GM12874 (cell line): Measurements from ENCODE around the gene EMC10.

ENCODE experiments used
- CTCF ChIP-seq: IDR thresholded peaks from 2 replicates; pipeline ENCODE4 v1.5.1; 2011; ENCODE audit warnings: low read depth, mild to moderate bottlenecking, control low read depth, low read length, moderate library complexity; ENCODE audit not compliant: insufficient read depth

EMC10 gene

GRCh38 chr19:50501568-50502475, 25.5 kb downstream of the EMC10 start:
- no peak for TF ChIP-seq CTCF

GRCh38 chr19:50505856-50506611, 29.7 kb downstream of the EMC10 start:
- no peak for TF ChIP-seq CTCF

GRCh38 chr19:50506700-50507099, 30.4 kb downstream of the EMC10 start:
- no peak for TF ChIP-seq CTCF

GRCh38 chr19:50507376-50507775, 31.1 kb downstream of the EMC10 start:
- TF ChIP-seq CTCF, result no peak

- TF ChIP-seq CTCF, result no peak
Observed at GRCh38 chr19:50508843-50509190, 32.5 kb downstream of the EMC10 start.

- no peak for TF ChIP-seq CTCF
Observed at GRCh38 chr19:50509366-50509765, 33.1 kb downstream of the EMC10 start.

- no peak for TF ChIP-seq CTCF
Observed at GRCh38 chr19:50510121-50510670, 33.9 kb downstream of the EMC10 start.
